Spleen (tissue), 11 donors: ENCODE measurements around the gene TRIM2. TPM values are rescaled to one million over a fixed set of nuclear protein-coding genes. Genes with fewer than 3 reads are reported as not detected.

Experiments used
- DNase-seq: peaks from one replicate; pipeline ENCODE4 v3.0.0-alpha.2; 2020
- H3K27ac ChIP-seq, 8 donors: fragments of 200-600 bp; sonication (generic) in 7 of 8; 1 replicate in 4 of 8; 2 replicates in 4 of 8; pipeline versions ENCODE4 v1.5.0 to v1.8.0; 2016 to 2021; ENCODE audit warnings: inconsistent platforms in 4 of 8, mild to moderate bottlenecking in 4 of 8, moderate library complexity in 1 of 8
- H3K27me3 ChIP-seq, 7 donors: fragments of 200-600 bp; sonication (generic) in 6 of 7; replicated peaks in 1 of 7; 1 replicate in 4 of 7; 2 replicates in 3 of 7; pipeline versions ENCODE4 v1.5.0 to v1.8.0; 2016 to 2021; ENCODE audit warnings: inconsistent platforms in 3 of 7, mild to moderate bottlenecking in 1 of 7
- H3K36me3 ChIP-seq, 6 donors: fragments of 200-600 bp; sonication (generic) in 5 of 6; 1 replicate in 4 of 6; 2 replicates in 2 of 6; pipeline versions ENCODE4 v1.5.0 to v1.8.0; 2016 to 2021; ENCODE audit warnings: inconsistent platforms in 2 of 6
- H3K4me1 ChIP-seq, 6 donors: fragments of 200-600 bp; sonication (generic) in 5 of 6; 1 replicate in 3 of 6; 2 replicates in 3 of 6; pipeline versions ENCODE4 v1.5.0 to v1.8.0; 2016 to 2021; ENCODE audit warnings: inconsistent platforms in 3 of 6
- H3K4me3 ChIP-seq, 8 donors: fragments of 200-600 bp; sonication (generic) in 7 of 8; 1 replicate in 4 of 8; 2 replicates in 4 of 8; pipeline versions ENCODE4 v1.5.0 to v1.8.0; 2016 to 2021; ENCODE audit warnings: inconsistent platforms in 4 of 8, mild to moderate bottlenecking in 4 of 8, moderate library complexity in 2 of 8
- H3K9me3 ChIP-seq, 8 donors: fragments of 200-600 bp; sonication (generic) in 7 of 8; 1 replicate in 4 of 8; 2 replicates in 4 of 8; pipeline versions ENCODE4 v1.5.0 to v1.8.0; 2016 to 2021; ENCODE audit warnings: inconsistent platforms in 4 of 8
- POLR2A ChIP-seq, 3 donors: fragments of 450-650 bp; IDR thresholded peaks; one replicate each; pipeline ENCODE4 v1.5.1; 2017; ENCODE audit warnings: antibody characterized with exemption in 3 of 3, mild to moderate bottlenecking in 1 of 3
- POLR2AphosphoS5 ChIP-seq, 3 donors: sonication (generic); formaldehyde crosslinking; IDR thresholded peaks; one replicate each; pipeline ENCODE4 v1.5.1; 2017; ENCODE audit warnings: antibody characterized with exemption in 3 of 3
- WGBS, 5 donors: extraction: QIAGEN DNeasy Blood & Tissue Kit in 3 of 5; methylation state at CpG; one replicate each; pipeline versions ENCODE4 v1.1.5 to v1.1.7; 2013 to 2018; 5-methylcytosine and 5-hydroxymethylcytosine counted together
- intact Hi-C: fragments of 100-400 bp; cut with DNase I; formaldehyde crosslinking; loops from one replicate; pipeline ENCODE4 v1.15.0; 2023; ENCODE audit warnings: low total_unique reads
- polyA plus RNA-seq, 3 donors: library from polyadenylated mRNA; stranded (reverse); fragments of 200-250 nt; gene quantifications; one replicate each; pipeline ENCODE4 v1.2.1, GENCODE V29; 2013
- total RNA-seq, 7 donors: library from RNA; depleted of rRNA in 3 of 7; stranded (reverse); fragments of >200 nt in 3 of 7; fragmentation: NEBNext Ultra II Directional in 4 of 7; extraction: Animal tissue kit (Norgen Biotek cat#: 25700) in 4 of 7; gene quantifications; one replicate each; pipeline versions ENCODE4 v1.1.0 to v1.2.1, GENCODE V29; 2016 to 2021
- TF ChIP-seq, protein P1 (sequence below), 11 experiments: fragments of 200-600 bp in 7 of 11; fragments of 450-650 bp in 4 of 11; sonication (generic) in 4 of 11; IDR thresholded peaks in 8 of 11; conservative IDR thresholded peaks in 3 of 11; 1 replicate in 7 of 11; 2 replicates in 4 of 11; pipeline versions ENCODE4 v1.4.0 to v1.8.0; 2016 to 2021; ENCODE audit warnings: antibody characterized with exemption in 11 of 11, inconsistent platforms in 4 of 11, mild to moderate bottlenecking in 1 of 11
- donor health status: healthy with polysubstance abuse.
- donor health status: DM: no; HTN: no; CAD: no; lungs with moderate emphysema.
- donor health status: DM: no; HTN: no; CAD: no.
- donor health status: Bipolar disorder and iron deficiency.
- donor health status: healthy.
- donor health status: DM: no; HTN: no; CAD: no.
- donor health status: DM: yes; HTN: yes; CAD: no.

Gene TRIM2
- total and polyA plus RNA-seq, 10 donors = 3.2 to 77.9 (median 45.3) TPM

- Histone ChIP-seq H3K27ac (peak overlapping the region in 1 of 8 donors; percentile 17), H3K27me3 (peaks cover 0 to 18% (median 0%) of the 10 kb centered on the region in 7 donors), H3K9me3 (peaks cover 0 to 14% (median 5%) of the 10 kb centered on the region in 8 donors), H3K36me3 (no peaks in the 10 kb centered on the region), H3K4me3 (no peak overlapping the region), H3K4me1 (peaks cover 0 to 17% (median 6%) of the 10 kb centered on the region in 6 donors)
- WGBS, 5 donors = 72 to 75% (median 73%) methylated on average over 3 of the region's 3 CpGs
- no peak for DNase-seq
- TF ChIP-seq, protein P1, sequence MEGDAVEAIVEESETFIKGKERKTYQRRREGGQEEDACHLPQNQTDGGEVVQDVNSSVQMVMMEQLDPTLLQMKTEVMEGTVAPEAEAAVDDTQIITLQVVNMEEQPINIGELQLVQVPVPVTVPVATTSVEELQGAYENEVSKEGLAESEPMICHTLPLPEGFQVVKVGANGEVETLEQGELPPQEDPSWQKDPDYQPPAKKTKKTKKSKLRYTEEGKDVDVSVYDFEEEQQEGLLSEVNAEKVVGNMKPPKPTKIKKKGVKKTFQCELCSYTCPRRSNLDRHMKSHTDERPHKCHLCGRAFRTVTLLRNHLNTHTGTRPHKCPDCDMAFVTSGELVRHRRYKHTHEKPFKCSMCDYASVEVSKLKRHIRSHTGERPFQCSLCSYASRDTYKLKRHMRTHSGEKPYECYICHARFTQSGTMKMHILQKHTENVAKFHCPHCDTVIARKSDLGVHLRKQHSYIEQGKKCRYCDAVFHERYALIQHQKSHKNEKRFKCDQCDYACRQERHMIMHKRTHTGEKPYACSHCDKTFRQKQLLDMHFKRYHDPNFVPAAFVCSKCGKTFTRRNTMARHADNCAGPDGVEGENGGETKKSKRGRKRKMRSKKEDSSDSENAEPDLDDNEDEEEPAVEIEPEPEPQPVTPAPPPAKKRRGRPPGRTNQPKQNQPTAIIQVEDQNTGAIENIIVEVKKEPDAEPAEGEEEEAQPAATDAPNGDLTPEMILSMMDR (IDR thresholded peaks at IDR 0.05 in 8 of 11, conservative IDR thresholded peaks at IDR 0.05 in 3 of 11) = no peak
- TF ChIP-seq POLR2AphosphoS5 (IDR thresholded peaks at IDR 0.05) = no peak
- TF ChIP-seq POLR2A (IDR thresholded peaks at IDR 0.05) = no peak
- intact Hi-C loops = no loop called here
Observed at GRCh38 chr4:153260132-153260531, 55.9 kb downstream of the TRIM2 start.

DNA sequence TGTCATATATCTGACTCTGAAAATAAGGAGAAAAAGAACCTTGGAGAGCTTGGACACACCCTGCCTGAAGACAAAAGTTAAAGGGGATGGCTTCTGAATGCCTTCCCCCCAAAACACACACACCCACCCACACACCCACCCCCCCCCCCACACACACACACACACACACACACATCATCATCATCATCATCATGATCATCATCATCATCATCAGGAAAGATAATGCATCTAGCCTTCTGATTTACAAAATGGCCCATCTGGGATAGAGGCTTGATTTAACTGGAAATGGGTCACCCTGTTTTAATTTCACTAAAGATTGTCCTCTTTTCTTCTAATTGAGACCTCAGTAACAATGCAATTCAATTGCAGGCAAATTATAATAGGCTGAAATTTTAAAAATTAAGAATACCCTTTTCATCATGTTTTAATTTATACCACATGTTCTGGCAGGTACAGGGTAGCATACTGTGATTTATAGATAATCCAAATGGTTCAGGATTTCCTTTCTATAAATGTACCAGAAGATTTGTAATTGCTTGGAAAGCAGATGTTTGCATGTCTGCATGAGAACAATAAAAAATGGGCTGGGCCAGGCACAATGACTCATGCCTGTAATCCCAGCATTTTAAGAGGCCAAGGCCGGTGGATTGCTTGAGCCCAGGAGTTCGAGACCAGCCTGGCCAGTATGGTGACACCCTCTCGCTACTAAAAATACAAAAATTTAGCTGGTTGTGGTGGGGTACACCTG is 56.5 kb downstream of the TRIM2 start:
- WGBS, 5 donors = 73 to 86% (median 80%) methylated on average over 3 of the region's 3 CpGs
- Histone ChIP-seq H3K27me3 (peaks cover 0 to 18% (median 0%) of the 10 kb centered on the region in 7 donors), H3K9me3 (peaks cover 0 to 14% (median 5%) of the 10 kb centered on the region in 8 donors), H3K27ac (peak overlapping the region in 4 of 8 donors; percentile 19 to 59 (median 42)), H3K4me1 (peaks cover 0 to 17% (median 6%) of the 10 kb centered on the region in 6 donors), H3K36me3 (no peaks in the 10 kb centered on the region), H3K4me3 (no peak overlapping the region)
- intact Hi-C loops = no loop called here
- DNase-seq = no peak
- TF ChIP-seq, protein P1 (IDR thresholded peaks at IDR 0.05 in 8 of 11, conservative IDR thresholded peaks at IDR 0.05 in 3 of 11) = no peak
- no peak for TF ChIP-seq POLR2AphosphoS5 (IDR thresholded peaks at IDR 0.05)
- no peak for TF ChIP-seq POLR2A (IDR thresholded peaks at IDR 0.05)

DNA sequence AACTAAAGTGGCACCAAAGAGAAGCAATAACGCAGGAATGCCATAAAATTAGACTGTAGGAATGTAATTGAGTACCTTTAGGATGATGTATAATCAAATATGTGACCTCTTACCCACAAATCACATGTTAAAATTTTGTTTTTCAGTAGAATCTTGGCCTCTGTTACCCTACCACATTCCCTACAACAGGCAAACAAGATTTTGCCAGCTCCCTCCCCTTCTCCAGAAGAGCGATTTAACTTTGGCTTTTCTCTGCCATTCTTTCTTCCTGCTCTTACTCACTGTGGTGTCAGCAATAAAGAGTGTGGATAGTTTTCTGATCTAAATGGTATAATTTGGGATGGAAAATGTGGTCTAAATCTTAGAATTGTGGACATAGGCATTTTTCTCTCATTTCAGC is 57.2 kb downstream of the TRIM2 start:
- Histone ChIP-seq H3K4me1 (peaks cover 0 to 17% (median 6%) of the 10 kb centered on the region in 6 donors), H3K27ac (peak overlapping the region in 4 of 8 donors; percentile 19 to 59 (median 42)), H3K27me3 (peaks cover 0 to 18% (median 0%) of the 10 kb centered on the region in 7 donors), H3K36me3 (no peaks in the 10 kb centered on the region), H3K9me3 (peaks cover 0 to 14% (median 5%) of the 10 kb centered on the region in 8 donors), H3K4me3 (no peak overlapping the region)
- intact Hi-C loops = no loop called here
- TF ChIP-seq, protein P1 (IDR thresholded peaks at IDR 0.05 in 8 of 11, conservative IDR thresholded peaks at IDR 0.05 in 3 of 11) = no peak
- TF ChIP-seq POLR2AphosphoS5 (IDR thresholded peaks at IDR 0.05) (no peak), POLR2A (IDR thresholded peaks at IDR 0.05) (no peak)
- WGBS, 5 donors = 88 to 98% (median 94%) methylated on average over 2 of the region's 2 CpGs
- no peak for DNase-seq

- Histone ChIP-seq H3K4me3 (no peak overlapping the region), H3K4me1 (peaks cover 0 to 13% (median 5%) of the 10 kb centered on the region in 6 donors), H3K27ac (no peak overlapping the region), H3K36me3 (no peaks in the 10 kb centered on the region), H3K9me3 (peaks cover 0 to 14% (median 5%) of the 10 kb centered on the region in 8 donors), H3K27me3 (peaks cover 0 to 14% (median 0%) of the 10 kb centered on the region in 7 donors)
- 86 to 95% (median 90%) methylated on average over 2 of the region's 2 CpGs for WGBS, 5 donors
- no peak for DNase-seq
- TF ChIP-seq POLR2A (IDR thresholded peaks at IDR 0.05) (no peak), POLR2AphosphoS5 (IDR thresholded peaks at IDR 0.05) (no peak)
- TF ChIP-seq, protein P1 (IDR thresholded peaks at IDR 0.05 in 8 of 11, conservative IDR thresholded peaks at IDR 0.05 in 3 of 11) = no peak
- intact Hi-C loops = no loop called here
Observed at GRCh38 chr4:153261914-153262313, 57.7 kb downstream of the TRIM2 start.
